Adrenal gland (tissue), 12 donors: Measurements from ENCODE around the gene KRTAP5-11. TPM values are rescaled to one million over a fixed set of nuclear protein-coding genes. Genes with fewer than 3 reads are reported as not detected.
A peak's percentile ranks its signal among the peaks of the same experiment; 100 is the strongest.
"Not testable (repeated sequence)": the region's sequence is repeated elsewhere in the genome, so short reads cannot be mapped to it uniquely, and the experiment has no call there.

ENCODE experiments used
- DNase-seq, 7 donors: peaks; one replicate each; pipeline ENCODE4 v3.0.0-alpha.2; 2019 to 2020
- H3K27ac ChIP-seq, 5 donors: fragments of 200-600 bp; sonication (generic) in 4 of 5; 1 replicate in 3 of 5; 2 replicates in 2 of 5; pipeline versions ENCODE4 v1.5.1 to v1.8.0; 2016 to 2020; ENCODE audit warnings: mild to moderate bottlenecking in 1 of 5
- H3K27me3 ChIP-seq: fragments of 200-600 bp; 2 replicates; pipeline ENCODE4 v1.8.0; 2021
- H3K36me3 ChIP-seq, 2 donors: fragments of 200-600 bp; replicated peaks in 1 of 2; 1 replicate in 1 of 2; 2 replicates in 1 of 2; pipeline versions ENCODE4 v1.5.1 to v1.8.0; 2018 to 2022
- H3K4me1 ChIP-seq, 2 donors: fragments of 200-600 bp; replicated peaks in 1 of 2; 1 replicate in 1 of 2; 2 replicates in 1 of 2; pipeline versions ENCODE4 v1.5.1 to v1.8.0; 2018 to 2021
- H3K4me3 ChIP-seq, 4 donors: fragments of 200-600 bp; sonication (generic) in 3 of 4; one replicate each; pipeline ENCODE4 v1.5.1; 2016 to 2018
- H3K9me3 ChIP-seq, 3 donors: fragments of 200-600 bp; sonication (generic) in 1 of 3; replicated peaks in 1 of 3; 1 replicate in 2 of 3; 2 replicates in 1 of 3; pipeline versions ENCODE4 v1.5.1 to v1.8.0; 2016 to 2021
- CTCF ChIP-seq, 6 experiments: fragments of 450-650 bp in 4 of 6; fragments of 200-600 bp in 2 of 6; sonication (generic) in 1 of 6; IDR thresholded peaks; 1 replicate in 5 of 6; 2 replicates in 1 of 6; pipeline versions ENCODE4 v1.5.1 to v1.8.0; 2016 to 2021; ENCODE audit warnings: antibody characterized with exemption in 6 of 6, mild to moderate bottlenecking in 2 of 6, moderate library complexity in 1 of 6
- POLR2A ChIP-seq, 2 donors: fragments of 450-650 bp; IDR thresholded peaks; one replicate each; pipeline ENCODE4 v1.6.1; 2017; ENCODE audit warnings: antibody characterized with exemption in 2 of 2, mild to moderate bottlenecking in 2 of 2, moderate library complexity in 1 of 2
- WGBS, 4 donors: extraction: QIAGEN DNeasy Blood & Tissue Kit in 2 of 4; methylation state at CpG; one replicate each; pipeline versions ENCODE4 v1.1.5 to v1.1.7; 2013 to 2017; 5-methylcytosine and 5-hydroxymethylcytosine counted together
- intact Hi-C, 2 donors: fragments of 100-400 bp; cut with DNase I; formaldehyde crosslinking; loops; one replicate each; pipeline versions ENCODE4 v1.14.1 to v1.15.0; 2022 to 2023
- polyA plus RNA-seq, 3 donors: library from polyadenylated mRNA; stranded (reverse); fragments of 200-250 nt in 2 of 3; fragments of 350-450 nt in 1 of 3; fragmentation: Illumina TruSeq in 1 of 3; extraction: RNeasy Lipid Tissue Mini Kit (QIAGEN cat#74804) in 1 of 3; gene quantifications; one replicate each; pipeline ENCODE4 v1.2.3, GENCODE V29; 2013 to 2014
- total RNA-seq, 9 donors: library from RNA; depleted of rRNA in 4 of 9; stranded (reverse); fragments of >200 nt in 4 of 9; fragments of 120-200 nt in 1 of 9; fragmentation: NEBNext Ultra II Directional in 1 of 9; extraction: Animal tissue kit (Norgen Biotek cat#: 25700) in 1 of 9; gene quantifications; one replicate each; pipeline versions ENCODE4 v1.1.0 to v1.2.4, GENCODE V29; 2013 to 2023
- donor health status: healthy with polysubstance abuse.
- donor health status: Bipolar disorder and iron deficiency.
- donor health status: DM: yes; HTN: yes; CAD: no.
- donor health status: DM: no; HTN: no; CAD: no.
- donor health status: DM: no; HTN: no; CAD: no.
- donor health status: DM: yes; HTN: yes; CAD: no.

Gene KRTAP5-11
- total and polyA plus RNA-seq, 12 donors, result not detected

- DNase-seq, intact Hi-C loops, H3K4me1 ChIP-seq, H3K27ac ChIP-seq, H3K27me3 ChIP-seq, H3K36me3 ChIP-seq, H3K4me3 ChIP-seq, H3K9me3 ChIP-seq: not testable (repeated sequence)
- WGBS, 4 donors, result 72 to 90% (median 78%) methylated on average over 5 of the region's 5 CpGs
These were observed 3.0 kb upstream of the KRTAP5-11 start for GRCh38 chr11:71585673-71586072.

GRCh38 chr11:71582969-71583368 lies 294 bp upstream of the KRTAP5-11 start:
- H3K27ac ChIP-seq, H3K27me3 ChIP-seq, H3K4me3 ChIP-seq, intact Hi-C loops, H3K9me3 ChIP-seq, H3K4me1 ChIP-seq, DNase-seq, H3K36me3 ChIP-seq: not testable (repeated sequence)
- 74 to 81% (median 77%) methylated on average over 2 of the region's 2 CpGs for WGBS, 4 donors

GRCh38 chr11:71581826-71582225 lies 849 bp downstream of the KRTAP5-11 start:
- TF ChIP-seq POLR2A (IDR thresholded peaks at IDR 0.05) (no peak), CTCF (IDR thresholded peaks at IDR 0.05) (no peak)
- H3K9me3 ChIP-seq, result no peaks in the 10 kb centered on the region

GRCh38 chr11:71580057-71581003 lies 2.3 kb downstream of the KRTAP5-11 start:
- no peaks in the 10 kb centered on the region for H3K36me3 ChIP-seq
- no peaks in the 10 kb centered on the region for H3K9me3 ChIP-seq
- peak; percentile 71 to 90 (median 84) for DNase-seq
- peak; percentile 66 to 84 (median 71) for TF ChIP-seq CTCF (IDR thresholded peaks at IDR 0.05)
- no peak for TF ChIP-seq POLR2A (IDR thresholded peaks at IDR 0.05)
- 3 to 10% (median 8%) methylated on average over 8 of the region's 8 CpGs for WGBS, 4 donors
- no peaks in the 10 kb centered on the region for H3K4me1 ChIP-seq
- H3K27ac ChIP-seq, result no peak overlapping the region
- no peaks in the 10 kb centered on the region for H3K27me3 ChIP-seq
- no peak overlapping the region for H3K4me3 ChIP-seq
- intact Hi-C loops, result no loop called here

More at GRCh38 chr11:71581826-71582225, 849 bp downstream of the KRTAP5-11 start:
- no peak overlapping the region for H3K4me3 ChIP-seq
- intact Hi-C loops, result no loop called here
- no peak overlapping the region for H3K27ac ChIP-seq
- H3K4me1 ChIP-seq, result no peaks in the 10 kb centered on the region
- 70 to 89% (median 82%) methylated on average over 4 of the region's 4 CpGs for WGBS, 4 donors
- no peak for DNase-seq
- no peaks in the 10 kb centered on the region for H3K36me3 ChIP-seq
- no peaks in the 10 kb centered on the region for H3K27me3 ChIP-seq

- WGBS, 4 donors, result 58 to 67% (median 64%) methylated on average over 4 to 7 of the region's 7 CpGs
- H3K4me3 ChIP-seq, DNase-seq, H3K27me3 ChIP-seq, H3K4me1 ChIP-seq, H3K9me3 ChIP-seq, H3K36me3 ChIP-seq, H3K27ac ChIP-seq, intact Hi-C loops: not testable (repeated sequence)
These were observed 3.2 kb downstream of the KRTAP5-11 start for GRCh38 chr11:71579513-71579912.
